Ramos (cell line): ENCODE data around the gene OAF.

Source experiments
- in situ Hi-C: fragments of 300-500 bp; cut with MboI; formaldehyde crosslinking; loops from one replicate; pipeline ENCODE4 v1.14.3; 2022; ENCODE audit warnings: low sequenced_read_pairs; ENCODE audit not compliant: unreplicated experiment

The OAF gene

GRCh38 chr11:120182790-120183491 is 27.9 kb upstream of the OAF start:
- in situ Hi-C loops, result no loop called here

GRCh38 chr11:120183701-120184141 is 27.1 kb upstream of the OAF start:
- in situ Hi-C loops, result no loop called here

DNA sequence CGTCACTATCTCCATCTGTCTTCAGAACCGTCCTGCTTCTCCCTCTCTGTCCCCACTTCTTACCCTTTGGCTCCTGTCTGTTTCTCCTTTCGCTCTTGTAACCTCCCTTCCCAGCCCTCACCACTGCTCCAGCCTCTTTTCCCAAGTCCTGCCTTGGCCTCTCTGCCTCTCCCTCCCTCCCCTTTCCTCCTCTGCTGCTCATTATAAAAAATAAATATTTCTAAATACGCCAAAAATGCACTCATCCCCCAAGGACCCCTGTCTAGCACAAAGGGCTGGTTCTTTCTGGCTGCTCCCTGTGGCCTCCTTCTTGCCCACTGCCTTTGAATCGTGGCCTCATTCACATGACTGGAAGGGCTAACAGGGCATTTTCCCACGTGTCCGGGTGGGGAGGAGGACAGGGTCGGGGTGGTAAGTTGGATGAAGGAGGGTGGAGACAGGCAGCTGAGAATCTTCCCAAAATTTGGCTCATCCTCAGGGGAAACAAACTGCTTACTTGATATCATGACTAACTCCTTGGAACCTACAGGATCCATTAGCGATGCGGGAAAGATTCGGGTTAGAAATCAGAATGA is 26.4 kb upstream of the OAF start:
- in situ Hi-C loops, result no loop called here

GRCh38 chr11:120184946-120185705 is 25.7 kb upstream of the OAF start:
- in situ Hi-C loops, result no loop called here

DNA sequence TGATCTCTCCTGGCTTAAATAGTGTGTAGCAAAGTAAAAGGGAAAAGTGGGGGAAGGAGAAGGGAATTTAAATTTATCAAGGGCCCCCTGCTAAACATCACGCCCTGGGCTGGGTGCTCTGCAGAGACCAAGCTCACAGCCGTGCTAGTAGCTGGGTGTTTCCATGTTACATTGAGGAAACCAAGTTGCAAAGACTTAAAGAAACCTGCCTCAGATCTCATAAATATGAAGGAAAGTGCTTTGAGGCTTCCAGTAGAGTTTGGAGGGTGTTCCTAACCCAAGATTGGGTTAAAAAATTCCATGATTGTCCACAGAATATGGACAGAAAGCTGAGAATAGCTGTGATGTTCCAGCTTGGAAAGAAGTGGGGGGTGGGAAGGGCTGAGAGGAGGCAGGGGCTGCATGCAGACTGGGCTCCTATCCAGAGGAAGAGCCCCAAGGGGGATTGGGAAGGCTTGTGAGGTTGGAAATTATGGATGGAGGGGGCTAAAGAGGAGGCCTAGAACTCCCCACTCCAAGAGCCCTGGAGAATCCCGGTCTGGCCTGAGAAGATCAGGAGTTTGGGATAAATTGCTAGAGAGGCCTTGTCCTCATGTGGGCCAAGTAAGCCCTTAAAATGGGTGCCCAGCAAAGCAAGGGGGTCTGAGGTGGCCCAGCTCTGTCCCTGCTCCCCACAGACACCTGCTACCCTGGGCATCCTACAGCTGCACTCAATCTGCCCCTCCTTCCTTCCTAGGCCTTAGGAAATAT is 25.0 kb upstream of the OAF start:
- in situ Hi-C loops, result no loop called here

- in situ Hi-C loops, result no loop called here
Observed at GRCh38 chr11:120186456-120186773, 24.4 kb upstream of the OAF start.

- in situ Hi-C loops, result no loop called here
Observed at GRCh38 chr11:120186774-120187591, 23.8 kb upstream of the OAF start.

DNA sequence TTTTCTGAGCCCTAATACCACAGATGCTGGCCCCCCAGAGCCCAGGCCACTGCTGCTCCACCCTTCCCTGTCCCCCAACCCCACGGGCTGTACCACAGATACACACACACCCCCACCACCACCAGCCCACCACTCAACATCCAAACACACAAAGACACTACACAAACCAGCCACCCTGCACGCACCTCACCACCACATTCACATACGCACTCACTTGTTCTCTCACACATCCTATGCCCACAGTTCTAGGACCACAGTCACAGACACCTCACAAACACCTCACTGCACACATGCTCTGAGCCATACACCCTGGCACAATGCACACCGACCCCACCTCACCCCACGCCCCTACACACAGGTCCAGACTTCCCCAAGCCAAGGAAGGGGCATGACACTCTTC is 22.5 kb upstream of the OAF start:
- in situ Hi-C loops, result no loop called here

DNA sequence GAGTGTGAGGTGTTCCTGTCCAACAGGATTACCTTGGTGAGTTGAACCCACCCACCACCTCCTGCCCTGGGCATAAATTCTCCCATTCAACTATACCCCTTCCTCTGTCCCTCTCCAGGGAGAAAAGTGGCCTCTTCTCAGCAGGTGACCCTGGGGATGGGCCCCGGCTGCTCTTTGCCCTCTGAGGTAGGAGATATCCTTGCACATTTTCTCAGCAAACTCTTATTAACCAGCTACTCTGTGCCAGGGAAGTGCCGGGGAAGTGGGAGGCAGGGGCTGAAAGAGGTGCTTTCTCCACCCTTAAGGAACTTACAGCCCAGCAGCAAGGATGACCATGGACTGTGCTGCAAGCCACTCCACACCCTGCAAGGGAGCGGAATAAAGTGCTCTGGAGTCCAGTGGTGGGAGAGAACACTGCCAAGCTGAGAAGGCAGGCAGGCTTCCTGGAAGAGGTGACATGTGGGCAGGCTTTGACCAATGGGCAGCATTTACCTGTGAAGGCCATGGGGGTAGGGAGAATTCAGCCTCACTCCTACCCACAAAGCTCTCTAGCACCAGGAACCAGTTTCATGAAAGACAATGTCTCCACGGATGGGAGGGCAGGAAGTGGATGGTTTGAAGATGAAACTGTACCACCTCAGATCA is 21.9 kb upstream of the OAF start:
- in situ Hi-C loops, result no loop called here

DNA sequence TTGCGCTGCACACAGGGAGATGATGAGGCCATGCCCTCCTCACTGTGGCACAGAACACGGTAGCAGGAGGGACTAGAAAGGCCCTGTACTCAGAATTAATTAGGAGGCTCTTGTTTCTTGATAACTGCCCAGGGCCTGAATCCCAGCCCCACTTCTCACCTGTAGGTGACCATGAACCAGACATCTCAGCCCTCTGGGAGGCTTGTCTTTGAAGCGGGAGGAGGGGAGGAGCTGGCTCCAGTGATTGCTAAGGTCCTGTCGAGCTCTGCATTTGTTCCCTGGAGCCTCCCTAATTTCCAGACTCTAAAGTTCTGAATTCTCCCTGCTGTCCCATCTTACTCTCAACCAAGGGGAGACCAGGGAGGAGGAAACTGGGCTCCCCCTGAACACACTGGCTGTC is 19.8 kb upstream of the OAF start:
- in situ Hi-C loops, result no loop called here

GRCh38 chr11:120192831-120193625 is 17.8 kb upstream of the OAF start:
- in situ Hi-C loops, result no loop called here

DNA sequence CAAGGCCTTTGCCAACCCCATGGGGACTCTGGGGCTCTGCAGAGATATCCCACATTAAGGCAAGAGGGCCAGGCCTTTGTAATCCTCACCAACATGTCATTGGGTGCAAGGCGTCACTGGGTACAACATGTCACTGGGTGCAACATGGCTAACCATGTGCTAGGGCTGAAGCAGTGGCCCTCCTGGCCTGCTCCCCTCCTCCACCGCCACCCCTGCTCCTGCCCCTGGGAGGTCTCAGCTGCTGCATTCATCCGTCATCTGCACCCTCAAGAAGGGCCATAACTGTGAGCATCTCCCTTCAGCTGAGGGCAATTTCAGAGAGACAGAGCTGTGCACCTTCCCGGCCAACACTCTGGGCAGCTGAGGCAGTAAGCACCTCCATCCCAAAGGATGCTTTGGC is 16.7 kb upstream of the OAF start:
- in situ Hi-C loops, result no loop called here

- in situ Hi-C loops, result no loop called here
Observed at GRCh38 chr11:120195601-120196320, 15.1 kb upstream of the OAF start.

- in situ Hi-C loops, result no loop called here
Observed at GRCh38 chr11:120196826-120197225, 14.0 kb upstream of the OAF start.

DNA sequence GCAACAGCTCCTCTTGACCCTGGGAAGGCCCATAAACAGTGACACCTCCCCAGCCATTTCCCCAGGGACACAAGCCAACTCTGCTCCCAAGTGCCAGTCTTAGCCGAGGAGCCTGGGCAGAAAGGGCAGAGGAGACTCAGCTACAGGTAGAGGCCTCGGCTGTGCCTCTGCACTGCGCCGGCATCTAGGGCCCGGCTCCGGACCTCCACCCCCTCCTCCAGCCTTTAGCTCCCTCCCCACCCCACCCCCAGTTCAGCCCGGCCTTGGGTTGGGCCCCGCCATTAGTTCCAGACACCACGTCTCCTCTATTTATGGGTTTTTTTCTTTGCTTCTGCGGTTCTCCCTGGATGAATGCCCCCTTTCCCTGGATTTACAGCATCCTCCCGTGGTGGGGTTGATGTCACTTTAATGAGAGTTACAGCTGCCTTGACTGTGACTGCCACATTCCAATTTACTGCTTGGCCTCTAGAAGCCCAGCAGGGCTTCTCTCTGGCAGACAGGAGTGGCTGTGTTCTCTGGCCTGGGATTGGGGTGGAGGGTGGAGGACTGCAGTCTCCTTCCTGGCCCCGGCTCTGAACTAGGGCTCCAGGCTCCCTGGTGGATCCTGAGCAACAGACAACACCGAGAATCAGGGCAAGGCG is 13.5 kb upstream of the OAF start:
- in situ Hi-C loops, result no loop called here

DNA sequence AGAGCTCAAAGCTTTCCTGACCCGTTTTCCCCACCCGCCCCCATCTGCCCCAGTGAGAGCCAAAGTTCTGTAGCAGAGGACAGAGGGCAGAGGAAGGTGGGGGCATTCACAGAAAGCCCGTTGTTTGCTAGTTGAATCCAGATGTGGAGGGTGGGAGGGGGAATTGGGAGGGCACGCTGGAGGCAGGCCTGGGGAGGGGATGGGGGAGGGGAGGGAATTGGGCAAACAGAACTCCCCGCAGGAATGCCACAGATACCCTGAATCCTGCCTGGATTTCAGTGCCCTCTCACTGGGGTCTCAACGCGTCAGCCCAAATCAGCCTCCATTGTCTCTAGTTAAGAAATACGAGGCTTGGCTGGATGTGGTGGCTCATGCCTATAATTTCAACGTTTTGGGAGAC is 12.9 kb upstream of the OAF start:
- in situ Hi-C loops, result no loop called here

DNA sequence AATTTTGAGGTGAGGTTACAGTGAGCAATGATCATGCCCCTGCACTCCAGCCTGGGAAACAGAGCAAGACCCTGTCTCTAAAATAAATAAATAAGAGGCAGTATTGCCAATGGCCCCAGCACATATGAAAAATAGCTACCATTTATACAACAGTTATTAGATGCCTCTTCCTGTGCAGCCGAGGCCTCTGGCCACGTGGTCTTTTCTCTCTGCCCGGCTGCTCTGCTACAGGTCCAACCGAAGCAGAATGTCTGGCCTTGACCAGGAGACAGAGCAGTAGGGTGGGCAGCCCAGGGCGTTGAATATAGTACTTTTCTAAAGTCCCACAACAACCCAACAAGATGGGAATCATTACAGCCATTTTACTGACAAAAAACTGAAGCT is 12.4 kb upstream of the OAF start:
- in situ Hi-C loops, result no loop called here
